G401.6 (cell line): ENCODE measurements around the gene CRYBB3.
"Not testable (repeated sequence)": the region's sequence is repeated elsewhere in the genome, so short reads cannot be mapped to it uniquely, and the experiment has no call there.

Source experiments
- FAIRE-seq: peaks from 2 replicates; lab custom pipeline; 2012; peaks lifted over from hg19 to GRCh38; lab: Jason Lieb, UNC

Gene CRYBB3

DNA sequence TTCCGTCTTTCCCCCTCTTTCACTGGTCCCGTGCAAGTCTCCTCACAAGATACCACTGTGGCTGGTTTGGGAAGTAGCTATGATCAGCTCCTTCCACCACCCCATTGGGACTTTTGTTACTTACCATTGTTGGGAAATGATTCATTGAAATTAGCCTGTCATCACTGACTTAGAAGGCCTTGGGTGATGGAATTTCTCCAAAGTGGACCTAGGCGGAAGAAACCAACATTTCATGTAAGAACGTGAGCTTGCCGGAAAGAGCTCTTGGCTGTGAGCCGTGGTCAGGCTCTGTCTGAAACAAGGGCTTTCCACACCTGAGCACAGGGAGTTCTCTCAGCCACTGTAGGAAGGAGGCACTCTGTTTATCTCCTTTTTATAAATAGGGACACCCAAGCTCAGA is 23.5 kb upstream of the CRYBB3 start:
- FAIRE-seq = no peak

DNA sequence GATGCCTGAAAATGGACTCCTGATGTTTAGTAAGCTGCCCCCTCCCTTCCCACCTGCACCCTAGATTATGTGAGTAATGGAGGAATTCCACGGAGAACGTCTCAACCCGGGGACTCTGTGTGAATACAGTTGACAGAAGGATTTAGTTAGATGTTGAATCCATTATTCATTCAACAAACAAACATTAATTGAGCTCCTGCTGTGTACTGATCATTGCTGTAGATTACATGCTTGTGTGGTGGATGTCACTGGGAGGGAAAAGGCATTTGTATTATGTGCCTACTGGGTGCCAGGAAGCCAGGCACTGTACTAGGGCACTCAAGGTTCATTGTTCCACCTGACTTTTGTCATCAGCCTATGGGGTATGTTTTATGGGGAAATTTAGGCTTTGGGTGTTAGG is 22.9 kb upstream of the CRYBB3 start:
- no peak for FAIRE-seq

DNA sequence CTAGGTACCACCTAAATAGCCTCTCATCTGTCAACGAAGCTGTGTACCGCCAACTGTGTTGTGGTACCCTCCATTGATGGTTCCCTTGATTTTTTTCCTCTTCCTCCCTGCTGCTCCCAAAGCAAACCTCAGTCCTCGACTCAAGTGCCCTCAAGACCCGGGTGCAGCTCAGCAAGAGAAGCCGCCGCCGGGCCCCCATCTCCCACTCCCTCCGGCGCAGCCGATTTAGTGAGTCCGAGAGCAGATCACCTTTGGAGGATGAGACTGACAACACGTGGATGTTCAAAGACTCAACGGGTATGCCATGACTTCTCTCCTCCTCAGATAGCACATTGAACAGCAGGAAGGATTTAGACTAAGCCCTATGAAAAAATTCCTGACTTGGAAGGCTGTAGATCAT is 22.4 kb upstream of the CRYBB3 start:
- FAIRE-seq = no peak

DNA sequence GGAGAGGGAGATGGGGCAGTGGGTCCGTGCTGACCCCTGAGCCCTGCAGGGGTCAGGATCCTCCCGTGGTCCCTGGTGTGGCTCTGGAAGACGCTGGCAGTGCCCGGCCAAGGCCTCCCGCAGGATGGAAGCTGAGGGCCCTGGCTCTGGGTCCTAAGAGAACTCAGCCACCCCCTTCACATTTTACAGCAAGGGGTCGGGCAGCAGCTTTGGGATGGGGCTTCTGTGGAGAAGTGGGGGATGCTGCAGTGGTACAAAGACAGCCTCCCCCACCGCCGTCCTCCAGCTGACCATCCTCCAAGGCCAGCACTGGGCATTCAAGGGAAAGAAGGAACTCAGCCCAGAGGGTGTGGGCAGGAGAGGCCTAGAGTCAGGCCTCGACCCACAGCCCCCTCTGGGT is 21.8 kb upstream of the CRYBB3 start:
- FAIRE-seq = no peak

DNA sequence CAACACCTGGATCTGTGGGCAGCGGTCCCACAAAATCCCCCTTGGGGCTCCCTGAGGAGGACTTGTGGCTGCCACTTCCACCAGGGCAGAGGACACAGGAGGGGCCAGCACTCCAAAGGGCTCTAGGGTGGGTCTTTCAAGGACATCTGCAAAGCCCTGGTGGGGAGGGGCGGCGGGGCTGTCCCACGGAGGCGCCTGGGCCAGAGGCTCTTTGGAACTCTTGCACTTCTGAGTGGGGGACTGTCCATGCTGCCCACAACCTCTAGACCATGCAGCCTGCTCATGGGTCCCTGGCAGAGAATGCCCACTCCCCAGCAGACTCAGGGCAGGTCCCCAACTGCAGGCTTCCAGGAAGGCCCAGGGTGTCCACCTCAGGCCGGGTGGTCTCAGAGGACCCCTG is 21.3 kb upstream of the CRYBB3 start:
- FAIRE-seq = not testable (repeated sequence)

DNA sequence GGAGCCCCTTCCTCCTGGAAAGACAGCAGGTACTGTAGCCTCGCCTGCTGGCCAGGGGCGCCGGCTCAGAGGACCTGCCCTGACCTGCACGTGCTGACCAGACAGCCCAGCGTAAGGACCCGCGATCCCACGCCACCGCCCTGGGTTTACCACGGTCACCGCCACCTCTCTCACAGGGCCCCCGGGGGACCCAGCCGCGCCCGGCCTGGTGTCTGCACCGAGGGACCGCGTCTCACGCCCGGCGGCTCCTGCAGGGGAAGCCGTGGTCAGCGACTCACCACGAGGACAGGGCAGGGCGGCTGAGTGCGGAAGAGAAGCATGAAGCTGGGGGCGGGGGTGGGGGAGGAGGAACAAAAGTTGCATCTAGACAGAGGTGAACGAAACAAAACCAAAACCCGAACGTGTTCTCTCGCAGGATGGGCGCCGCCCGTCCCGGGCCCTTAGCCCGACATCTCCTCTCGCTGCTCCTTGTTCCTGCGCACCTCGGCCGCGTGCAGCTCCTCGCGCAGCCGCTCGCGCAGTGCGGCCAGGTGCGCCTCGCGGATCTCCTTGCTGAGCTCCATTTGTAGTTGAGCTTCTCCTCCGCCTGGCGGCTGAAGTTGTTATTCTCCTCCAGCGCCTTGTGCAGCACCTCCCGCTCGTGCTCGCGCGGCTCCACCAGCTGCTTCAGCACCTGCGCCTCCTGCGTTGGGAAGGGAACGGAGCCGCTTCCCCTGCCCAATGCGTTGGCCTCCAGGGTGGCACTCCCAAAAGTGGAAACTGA is 20.6 kb upstream of the CRYBB3 start:
- FAIRE-seq = not testable (repeated sequence)

DNA sequence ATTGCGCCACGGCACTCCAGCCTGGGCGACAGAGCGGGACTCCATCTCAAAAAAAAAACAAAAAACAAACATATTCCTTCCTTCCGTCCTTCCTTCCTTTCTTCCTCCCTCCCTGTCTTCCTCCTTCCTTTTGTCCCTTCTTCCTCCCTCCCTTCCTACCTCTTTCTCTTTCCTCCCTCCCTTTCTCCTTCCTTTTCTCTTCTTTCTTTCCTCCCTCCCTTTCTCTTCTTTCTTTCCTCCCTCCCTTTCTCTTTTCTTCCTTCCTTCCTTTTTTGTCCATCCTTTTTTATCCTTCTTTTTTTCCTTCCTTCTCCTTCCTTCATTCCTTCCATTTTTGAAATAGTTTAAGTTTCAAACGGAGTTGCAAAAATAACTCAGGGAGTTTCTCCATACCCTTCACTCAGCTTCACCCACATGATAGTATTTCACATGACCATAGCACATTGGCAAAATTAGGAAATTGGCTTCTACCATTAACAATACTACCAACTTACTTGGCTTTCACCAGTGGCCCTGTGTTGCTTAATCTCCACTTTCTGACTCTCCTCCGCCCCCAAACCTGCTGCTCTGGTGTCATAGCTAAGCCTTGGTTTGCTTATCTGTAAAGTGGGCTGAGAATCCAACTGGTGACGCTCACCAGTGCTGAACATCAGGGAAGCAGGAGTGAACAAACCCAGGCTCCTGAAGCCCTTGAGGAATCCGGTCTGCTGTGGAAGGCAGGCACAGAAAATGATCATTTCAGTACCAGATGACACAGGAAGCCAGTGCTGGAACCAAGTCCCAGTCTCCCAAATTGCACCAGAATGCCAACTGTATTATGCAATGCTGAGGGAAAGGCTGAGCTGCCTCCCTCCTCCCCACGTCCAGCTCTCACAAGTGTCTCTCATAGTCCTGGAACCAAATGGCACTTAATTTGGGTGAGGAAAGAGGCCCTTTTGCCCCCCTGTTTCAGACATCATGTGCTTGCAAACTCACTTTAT is 17.2 kb upstream of the CRYBB3 start:
- FAIRE-seq = no peak

DNA sequence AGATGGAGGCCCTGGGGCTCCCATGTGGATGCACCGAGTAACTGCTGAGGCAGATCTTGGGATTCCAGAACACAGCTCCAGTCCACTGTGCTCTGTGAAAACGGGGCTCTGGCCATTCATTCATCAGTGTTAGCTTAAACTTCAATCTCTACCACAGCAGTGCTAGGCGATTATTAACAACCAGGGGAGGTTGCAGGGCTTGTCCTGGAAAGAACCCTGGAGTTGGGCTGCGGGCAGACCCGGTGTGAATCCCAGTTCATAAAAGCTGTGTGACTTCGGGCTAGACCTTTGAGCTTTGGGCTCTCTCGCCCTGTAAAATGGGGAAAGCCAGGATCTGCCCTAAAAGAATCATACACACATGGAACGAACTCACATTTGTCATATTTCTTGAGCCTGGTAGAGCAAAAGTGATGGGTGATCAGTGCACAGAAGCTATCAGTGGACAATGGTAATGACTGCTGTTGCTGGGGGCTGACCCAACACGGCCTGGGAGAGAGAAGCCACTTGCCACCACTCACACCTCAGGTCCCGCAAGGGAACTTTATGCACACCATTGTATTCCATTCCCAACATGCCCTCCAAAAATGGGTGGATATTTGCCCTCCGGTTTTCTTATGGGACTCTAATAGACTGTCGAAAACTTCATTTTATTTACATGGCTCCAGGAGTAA is 15.6 kb upstream of the CRYBB3 start:
- FAIRE-seq = no peak

DNA sequence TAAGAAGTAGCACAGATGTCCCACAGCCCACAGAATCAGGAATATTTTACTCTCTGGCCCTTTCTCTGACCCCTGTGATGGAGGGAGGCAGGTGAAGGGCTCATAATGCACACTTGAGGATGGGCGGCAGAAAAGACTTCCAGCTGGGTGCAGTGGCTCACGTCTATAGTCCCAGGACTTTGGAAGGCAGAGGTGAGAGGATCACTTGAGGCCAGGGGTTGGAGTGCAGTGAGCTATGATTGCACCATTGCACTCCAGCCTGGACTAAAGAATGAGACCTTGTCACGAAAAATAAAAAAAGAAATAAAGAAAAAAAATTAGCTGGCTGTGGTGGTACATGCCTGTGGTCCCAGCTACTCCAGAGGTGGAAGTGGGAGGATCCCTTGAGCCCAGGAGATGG is 13.5 kb upstream of the CRYBB3 start:
- no peak for FAIRE-seq

DNA sequence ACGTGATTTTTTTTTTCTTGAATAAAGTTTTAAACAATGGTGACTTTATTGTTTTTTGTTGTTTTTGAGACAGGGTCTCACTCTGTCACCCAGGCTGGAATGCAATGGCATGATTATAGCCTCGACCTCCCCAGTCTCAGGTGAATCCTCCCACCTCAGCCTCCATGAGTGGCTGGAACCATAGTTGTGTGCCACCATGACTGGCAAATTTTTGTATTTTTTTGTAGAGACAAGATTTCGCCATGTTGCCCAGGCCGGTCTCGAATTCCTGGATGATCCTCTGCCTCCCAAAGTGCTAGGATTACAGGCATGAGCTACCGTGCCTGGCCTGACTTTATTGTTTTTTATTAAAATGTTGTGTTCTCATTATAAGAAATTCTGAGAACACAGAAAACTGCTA is 12.2 kb upstream of the CRYBB3 start:
- FAIRE-seq = no peak

DNA sequence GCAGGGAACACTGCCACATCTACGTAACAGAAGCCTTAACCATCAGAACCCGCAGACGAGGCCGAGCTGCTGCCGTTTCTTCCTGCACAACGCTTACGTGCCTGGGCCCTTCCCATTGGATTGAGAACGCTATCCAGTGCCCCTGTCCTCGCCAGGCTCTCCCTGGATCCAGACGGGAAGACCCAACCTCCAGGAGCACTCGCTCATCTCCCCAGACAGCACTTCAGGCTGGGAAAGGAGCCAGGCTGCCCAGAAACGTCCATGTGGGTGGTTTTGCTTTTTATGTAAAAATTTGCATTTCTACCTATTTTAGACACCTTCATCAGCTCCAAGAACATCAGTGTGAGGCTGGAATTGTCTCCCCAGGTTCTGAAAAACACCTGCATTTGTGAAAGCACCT is 7.3 kb upstream of the CRYBB3 start:
- no peak for FAIRE-seq

DNA sequence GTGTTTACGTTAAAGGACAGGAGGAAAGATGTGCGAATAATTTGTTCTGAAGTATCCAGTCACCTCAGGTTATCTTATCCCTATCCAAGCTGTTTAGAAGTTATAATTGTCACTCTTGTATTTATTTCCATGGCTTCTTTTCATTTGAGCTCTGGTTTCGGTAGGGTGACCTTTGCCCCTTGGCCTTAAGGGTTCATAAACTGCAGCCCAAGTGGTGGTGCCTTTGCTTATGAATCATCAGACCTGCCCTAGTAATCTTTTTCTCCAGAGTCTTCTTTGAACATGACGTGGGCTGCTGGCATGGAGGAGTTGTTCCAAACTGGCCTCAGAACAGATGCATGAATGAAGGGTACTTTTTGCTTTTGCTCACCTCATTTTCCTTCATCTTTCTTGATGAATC is 6.5 kb upstream of the CRYBB3 start:
- no peak for FAIRE-seq

DNA sequence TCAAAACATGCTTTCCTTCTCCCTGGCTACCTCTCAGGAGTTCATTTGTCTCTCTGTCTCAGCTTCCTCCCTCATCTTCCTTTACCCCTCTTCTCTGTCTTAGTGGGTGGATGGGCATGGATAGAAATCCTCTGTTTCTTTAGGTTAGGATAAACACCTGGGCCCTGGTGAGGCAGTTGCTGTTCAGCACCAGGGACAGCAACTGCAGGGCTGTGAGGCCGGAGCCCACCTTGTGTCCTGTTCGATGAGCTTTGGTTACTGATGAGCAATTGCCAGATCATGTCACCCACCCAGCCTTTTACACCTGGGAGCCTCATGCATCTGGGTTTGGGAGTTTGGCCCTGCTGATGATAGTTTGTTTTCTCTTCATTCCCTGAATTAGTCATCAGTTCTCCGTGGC is 6.1 kb upstream of the CRYBB3 start:
- FAIRE-seq = no peak

DNA sequence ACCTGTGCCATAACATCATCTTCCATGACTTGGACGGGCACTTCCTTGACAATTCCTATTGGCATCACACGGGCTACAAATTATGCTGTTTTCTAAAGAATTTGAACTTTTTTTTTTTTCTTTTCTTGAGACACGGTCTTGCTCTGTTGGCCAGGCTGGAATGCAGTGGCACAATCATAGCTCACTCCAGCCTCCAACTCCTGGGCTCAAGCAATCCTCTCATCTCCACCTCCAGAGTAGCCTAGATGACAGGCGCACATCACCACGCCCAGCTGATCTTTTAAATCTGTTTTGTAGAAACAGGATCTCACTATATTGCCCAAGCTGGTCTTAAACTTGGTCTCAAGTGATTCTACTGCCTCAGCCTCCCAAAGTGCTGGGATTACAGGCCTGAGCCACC is 3.3 kb upstream of the CRYBB3 start:
- FAIRE-seq = no peak

DNA sequence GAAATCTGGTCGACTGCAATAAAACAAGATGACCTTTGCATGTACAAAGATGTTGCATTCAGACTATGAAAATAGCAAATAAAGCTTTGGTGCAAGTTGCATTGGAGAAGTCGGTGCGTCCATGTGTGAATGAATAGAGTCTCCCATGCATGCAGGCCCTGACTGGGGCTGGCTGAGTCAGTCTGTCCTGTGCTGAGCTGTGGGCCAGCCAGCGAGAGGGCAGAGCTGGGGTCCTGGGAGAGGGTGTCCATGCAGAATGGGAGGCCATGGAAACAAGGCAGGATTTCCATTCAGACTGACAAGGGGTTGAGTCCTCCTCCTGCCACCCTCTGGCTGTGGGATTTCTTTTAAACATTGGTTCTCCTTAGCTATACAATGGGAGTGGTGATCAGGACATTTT is 2.3 kb upstream of the CRYBB3 start:
- FAIRE-seq = no peak

DNA sequence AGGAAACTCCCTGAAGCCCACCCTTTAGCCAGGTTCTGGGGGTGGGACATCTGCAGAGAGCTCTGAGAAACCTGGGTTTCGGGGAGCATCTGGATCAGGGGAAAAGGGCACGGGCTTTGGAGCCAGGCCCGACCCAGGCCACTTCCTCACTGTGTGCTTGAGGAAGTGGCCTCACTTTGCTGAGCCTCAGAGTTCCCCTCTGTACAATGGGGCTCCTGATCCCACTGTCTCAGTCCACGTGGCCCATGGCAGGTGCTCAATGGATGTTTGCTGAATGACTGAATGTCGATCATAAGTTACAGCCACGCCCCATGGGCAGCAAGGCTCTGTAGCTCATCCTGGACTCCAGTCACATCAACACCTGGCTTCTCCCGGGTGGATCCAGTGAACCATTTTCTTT is 1.3 kb downstream of the CRYBB3 start:
- no peak for FAIRE-seq

DNA sequence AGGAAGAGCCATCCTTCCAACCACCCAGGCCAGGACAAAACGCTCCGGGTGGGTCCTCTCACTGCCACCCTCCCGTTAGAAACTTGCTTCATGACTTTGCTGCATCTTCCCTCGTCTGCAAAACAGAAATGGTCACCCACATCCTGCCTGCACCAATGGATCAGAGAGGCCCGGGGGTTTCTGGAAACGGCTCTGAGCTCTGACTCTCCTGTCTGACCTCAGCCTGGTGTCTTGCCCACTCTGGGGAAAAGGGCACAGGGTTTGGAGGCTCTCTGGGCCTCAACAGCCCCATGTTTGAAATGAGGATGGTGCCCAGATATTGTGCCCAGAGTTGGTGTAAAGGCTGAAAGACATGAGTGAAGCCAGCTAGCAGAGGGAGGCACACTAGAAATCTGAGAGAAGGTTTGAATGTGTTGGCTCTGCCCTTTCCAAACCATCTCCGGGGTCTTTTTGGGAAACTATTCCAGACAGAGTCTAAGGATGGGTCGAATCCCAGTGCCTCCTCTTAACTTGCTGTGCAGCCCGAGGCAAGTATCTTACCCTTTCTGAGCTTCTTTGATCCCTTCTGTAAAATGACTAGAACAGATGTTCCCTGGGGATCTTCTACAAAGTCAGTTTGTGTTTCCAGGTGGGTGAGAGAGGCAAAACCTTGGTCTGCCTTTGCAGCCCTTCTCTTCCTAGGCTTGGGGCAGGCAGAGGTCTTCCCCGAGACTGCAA is 2.1 kb downstream of the CRYBB3 start:
- no peak for FAIRE-seq

DNA sequence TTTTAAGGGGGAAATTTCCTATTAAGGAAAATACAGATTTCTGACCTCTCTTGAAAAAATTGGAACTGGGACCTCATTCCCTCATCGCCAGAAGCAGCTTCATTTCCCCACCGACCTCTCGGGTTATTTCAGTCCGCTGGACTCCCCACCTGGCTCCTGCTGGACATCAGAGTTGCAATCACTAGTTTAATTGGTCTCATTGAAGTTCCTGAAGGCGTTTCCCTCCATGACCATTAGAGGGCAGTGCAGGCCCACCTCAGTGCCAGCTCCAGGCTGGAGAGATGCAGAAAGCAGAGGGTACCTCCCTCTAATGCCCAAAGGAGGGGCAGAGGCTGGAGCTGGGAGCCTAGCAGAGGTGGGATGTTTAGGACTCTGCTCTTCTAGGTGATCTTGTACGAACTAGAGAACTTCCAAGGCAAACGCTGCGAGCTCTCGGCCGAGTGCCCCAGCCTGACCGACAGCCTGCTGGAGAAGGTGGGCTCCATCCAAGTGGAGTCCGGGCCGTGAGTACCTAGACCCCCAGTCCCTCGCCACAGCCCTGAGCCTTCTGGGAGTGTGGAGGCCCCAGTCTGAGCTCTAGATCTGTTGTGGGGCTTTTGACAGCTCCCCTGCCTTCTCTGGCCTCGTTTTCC is 2.7 kb downstream of the CRYBB3 start:
- FAIRE-seq = peak; percentile 63

DNA sequence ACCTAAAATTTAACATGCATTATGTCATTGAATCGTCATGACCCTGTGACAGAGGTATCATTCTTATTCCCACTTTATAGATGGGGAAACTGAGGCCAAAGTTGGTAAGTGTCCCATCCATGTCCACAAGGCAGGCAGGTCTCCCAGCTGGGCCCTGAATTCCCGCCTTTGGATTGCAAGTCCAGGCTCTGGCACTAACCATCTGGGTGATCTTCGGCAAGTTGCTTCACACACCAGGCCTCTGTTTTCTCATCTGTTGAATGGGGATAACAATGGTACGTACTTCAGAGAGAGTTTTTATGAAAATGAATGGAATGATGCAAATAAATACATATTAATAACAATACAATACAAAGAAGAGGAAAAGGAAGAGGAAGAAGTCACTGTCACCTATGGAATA is 3.4 kb downstream of the CRYBB3 start:
- no peak for FAIRE-seq

DNA sequence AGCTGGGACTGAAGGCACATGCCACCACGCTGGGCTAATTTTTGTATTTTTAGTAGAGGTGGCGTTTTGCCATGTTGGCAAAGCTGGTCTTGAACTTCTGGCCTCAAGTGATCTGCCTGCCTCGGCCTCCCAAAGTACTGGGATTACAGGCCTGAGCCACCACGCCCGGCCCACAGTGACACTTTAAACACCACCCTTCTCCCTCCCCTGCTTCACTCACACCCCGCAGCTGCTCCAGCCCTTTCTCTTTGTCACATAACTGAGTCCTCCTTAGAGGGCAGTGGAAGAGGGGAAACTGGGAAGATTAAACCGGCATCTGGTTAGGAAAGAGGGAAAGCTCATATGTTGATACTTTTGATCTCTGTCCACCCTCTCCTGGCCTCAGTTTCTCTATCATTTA is 4.9 kb downstream of the CRYBB3 start:
- not testable (repeated sequence) for FAIRE-seq

DNA sequence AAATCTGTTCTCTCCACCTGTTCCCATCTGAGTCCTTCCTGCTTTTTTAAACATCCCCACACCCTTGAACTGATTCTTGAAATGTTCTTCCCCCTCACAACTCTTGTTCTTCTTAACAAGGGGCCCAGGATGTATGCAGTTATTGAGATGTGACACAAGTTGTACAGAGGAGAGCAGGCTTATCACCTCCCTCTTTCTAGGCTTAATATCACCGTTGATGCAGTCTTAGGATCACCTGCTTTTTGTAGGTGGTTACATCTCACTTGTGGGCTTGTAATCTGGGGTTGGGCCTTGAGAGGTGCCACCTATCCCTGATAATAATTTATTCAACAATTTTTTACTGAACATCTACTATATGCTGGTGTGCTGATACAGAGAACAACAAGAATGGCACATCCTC is 6.2 kb downstream of the CRYBB3 start:
- FAIRE-seq = no peak

DNA sequence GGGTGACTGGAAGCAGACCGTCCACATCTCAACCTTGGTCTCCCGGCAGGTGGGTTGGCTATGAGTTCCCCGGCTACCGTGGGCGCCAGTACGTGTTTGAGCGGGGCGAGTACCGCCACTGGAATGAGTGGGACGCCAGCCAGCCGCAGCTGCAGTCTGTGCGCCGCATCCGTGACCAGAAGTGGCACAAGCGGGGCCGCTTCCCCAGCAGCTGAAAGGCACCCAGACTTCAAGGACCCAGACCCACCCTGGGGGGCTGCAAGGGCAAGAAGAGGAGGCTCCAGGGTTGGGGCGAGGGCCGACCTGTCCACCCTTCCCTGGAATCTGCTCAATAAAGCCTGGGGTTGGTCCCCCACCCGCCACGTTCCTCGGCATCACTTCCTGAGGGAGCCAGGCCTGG is 7.3 kb downstream of the CRYBB3 start:
- FAIRE-seq = no peak
